ENCODE measurements around the gene ATP1A4. TPM values are rescaled to one million over a fixed set of nuclear protein-coding genes. Genes with fewer than 3 reads are reported as not detected.
A peak's percentile ranks its signal among the peaks of the same experiment; 100 is the strongest.

ATP1A4 gene
- total and polyA plus RNA-seq, 7 donors = 0.22 to 3.0 (median 0.27) TPM; not detected in 4

DNA sequence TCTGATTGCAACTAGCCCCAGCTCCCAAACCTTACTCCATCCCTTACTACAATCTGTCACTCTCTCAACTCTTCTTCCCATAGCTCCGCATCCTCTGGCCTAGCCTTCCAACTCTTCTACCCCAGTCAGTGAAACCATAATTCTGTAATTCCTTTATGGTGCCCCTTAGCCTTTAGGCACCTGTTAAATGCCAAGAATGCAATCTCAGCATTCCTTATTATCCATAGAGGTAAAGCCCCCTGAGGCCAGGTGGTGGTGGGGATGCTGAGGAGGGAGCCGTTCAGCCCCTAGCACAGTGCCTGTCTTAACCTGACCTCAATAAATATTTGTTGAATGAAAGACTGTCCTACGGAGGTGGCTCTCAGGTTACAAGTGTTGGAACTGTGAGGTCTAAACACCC is 21.8 kb upstream of the ATP1A4 start:
- Histone ChIP-seq H3K27me3 (no peaks in the 10 kb centered on the region), H3K4me3 (no peak overlapping the region), H3K27ac (peak overlapping the region; percentile 13 to 83 (median 68)), H3K9me3 (no peaks in the 10 kb centered on the region), H3K4me1 (peaks cover 0 to 53% (median 46%) of the 10 kb centered on the region in 4 donors), H3K36me3 (peaks cover 23 to 93% (median 43%) of the 10 kb centered on the region in 4 donors)
- DNase-seq = peak; percentile 39
- 75 to 77% methylated on average over 3 of the region's 3 CpGs for WGBS, 2 donors
- intact Hi-C loops (cut with DNase I) = no loop called here
- no peak for TF ChIP-seq POLR2AphosphoS5 (IDR thresholded peaks at IDR 0.05)
- TF ChIP-seq EP300 (IDR thresholded peaks at IDR 0.05) = no peak
- TF ChIP-seq POLR2A (IDR thresholded peaks at IDR 0.05) = no peak
- TF ChIP-seq, protein P1, sequence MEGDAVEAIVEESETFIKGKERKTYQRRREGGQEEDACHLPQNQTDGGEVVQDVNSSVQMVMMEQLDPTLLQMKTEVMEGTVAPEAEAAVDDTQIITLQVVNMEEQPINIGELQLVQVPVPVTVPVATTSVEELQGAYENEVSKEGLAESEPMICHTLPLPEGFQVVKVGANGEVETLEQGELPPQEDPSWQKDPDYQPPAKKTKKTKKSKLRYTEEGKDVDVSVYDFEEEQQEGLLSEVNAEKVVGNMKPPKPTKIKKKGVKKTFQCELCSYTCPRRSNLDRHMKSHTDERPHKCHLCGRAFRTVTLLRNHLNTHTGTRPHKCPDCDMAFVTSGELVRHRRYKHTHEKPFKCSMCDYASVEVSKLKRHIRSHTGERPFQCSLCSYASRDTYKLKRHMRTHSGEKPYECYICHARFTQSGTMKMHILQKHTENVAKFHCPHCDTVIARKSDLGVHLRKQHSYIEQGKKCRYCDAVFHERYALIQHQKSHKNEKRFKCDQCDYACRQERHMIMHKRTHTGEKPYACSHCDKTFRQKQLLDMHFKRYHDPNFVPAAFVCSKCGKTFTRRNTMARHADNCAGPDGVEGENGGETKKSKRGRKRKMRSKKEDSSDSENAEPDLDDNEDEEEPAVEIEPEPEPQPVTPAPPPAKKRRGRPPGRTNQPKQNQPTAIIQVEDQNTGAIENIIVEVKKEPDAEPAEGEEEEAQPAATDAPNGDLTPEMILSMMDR (IDR thresholded peaks at IDR 0.05) = no peak

DNA sequence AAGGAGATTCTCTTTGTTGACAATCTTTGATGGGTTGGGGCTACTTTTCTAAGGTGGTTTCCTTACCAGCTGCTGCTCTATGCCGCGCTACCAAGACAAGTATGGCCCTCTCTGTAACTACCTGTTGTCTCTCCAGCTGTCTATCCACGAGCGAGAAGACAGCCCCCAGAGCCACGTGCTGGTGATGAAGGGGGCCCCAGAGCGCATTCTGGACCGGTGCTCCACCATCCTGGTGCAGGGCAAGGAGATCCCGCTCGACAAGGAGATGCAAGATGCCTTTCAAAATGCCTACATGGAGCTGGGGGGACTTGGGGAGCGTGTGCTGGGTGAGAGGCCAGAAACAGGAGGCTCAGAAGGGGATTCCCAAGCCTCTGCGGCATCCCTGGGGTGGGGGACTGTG is 21.4 kb upstream of the ATP1A4 start:
- TF ChIP-seq, protein P1 (IDR thresholded peaks at IDR 0.05) = no peak
- TF ChIP-seq POLR2A (IDR thresholded peaks at IDR 0.05) (no peak), POLR2AphosphoS5 (IDR thresholded peaks at IDR 0.05) (no peak), EP300 (IDR thresholded peaks at IDR 0.05) (no peak)
- intact Hi-C loops (cut with DNase I) = no loop called here
- H3K27ac ChIP-seq = peak overlapping the region; percentile 62 to 83 (median 74)
- DNase-seq = peak; percentile 45
- H3K4me1 ChIP-seq = peaks cover 0 to 49% (median 42%) of the 10 kb centered on the region in 4 donors
- 87 to 89% methylated on average over 11 of the region's 11 CpGs for WGBS, 2 donors
- peaks cover 23 to 93% (median 44%) of the 10 kb centered on the region in 4 donors for H3K36me3 ChIP-seq
- H3K9me3 ChIP-seq = no peaks in the 10 kb centered on the region
- no peaks in the 10 kb centered on the region for H3K27me3 ChIP-seq
- H3K4me3 ChIP-seq = no peak overlapping the region

DNA sequence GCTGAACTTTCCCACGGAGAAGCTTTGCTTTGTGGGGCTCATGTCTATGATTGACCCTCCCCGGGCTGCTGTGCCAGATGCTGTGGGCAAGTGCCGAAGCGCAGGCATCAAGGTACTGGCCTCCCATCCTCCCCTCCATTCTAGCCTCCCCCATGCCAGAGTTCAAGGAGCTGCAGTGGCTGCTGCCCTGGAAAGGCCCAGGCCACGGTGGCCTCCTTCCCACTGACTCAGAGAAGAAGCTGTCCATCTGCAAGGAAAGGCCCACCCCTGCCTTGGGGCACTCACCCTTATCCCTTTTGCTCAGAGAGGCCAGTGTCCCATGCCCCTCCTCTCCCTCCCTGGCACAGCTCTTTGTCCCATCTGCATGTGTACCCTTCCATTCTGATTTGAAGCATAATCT is 20.9 kb upstream of the ATP1A4 start:
- intact Hi-C loops (cut with DNase I) = no loop called here
- H3K27ac ChIP-seq = peak overlapping the region; percentile 62 to 83 (median 74)
- peaks cover 23 to 93% (median 42%) of the 10 kb centered on the region in 4 donors for H3K36me3 ChIP-seq
- H3K4me3 ChIP-seq = no peak overlapping the region
- DNase-seq = no peak
- peaks cover 0 to 44% (median 37%) of the 10 kb centered on the region in 4 donors for H3K4me1 ChIP-seq
- H3K27me3 ChIP-seq = no peaks in the 10 kb centered on the region
- WGBS, 2 donors = 81 to 87% methylated on average over 5 of the region's 5 CpGs
- no peaks in the 10 kb centered on the region for H3K9me3 ChIP-seq
- TF ChIP-seq, protein P1 (IDR thresholded peaks at IDR 0.05) = no peak
- no peak for TF ChIP-seq POLR2AphosphoS5 (IDR thresholded peaks at IDR 0.05)
- no peak for TF ChIP-seq POLR2A (IDR thresholded peaks at IDR 0.05)
- no peak for TF ChIP-seq EP300 (IDR thresholded peaks at IDR 0.05)

DNA sequence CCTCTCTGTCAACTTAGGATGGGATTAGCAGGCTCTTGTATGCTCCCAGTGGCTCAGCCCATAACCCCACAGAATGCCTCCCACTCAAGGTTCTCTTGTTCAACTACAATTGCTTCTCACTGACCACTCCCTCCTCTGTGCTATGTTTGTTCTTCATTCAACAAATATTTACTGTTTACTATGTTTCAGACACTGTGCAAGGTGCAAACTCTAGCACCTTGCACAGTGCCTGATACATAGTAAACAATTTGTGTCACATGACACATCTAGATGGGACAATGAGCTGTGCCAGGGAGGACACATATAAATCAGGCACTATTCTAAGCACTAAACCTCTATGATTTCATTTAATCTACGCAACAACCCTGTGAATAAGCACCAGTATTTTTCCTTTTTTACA is 20.5 kb upstream of the ATP1A4 start:
- intact Hi-C loops (cut with DNase I) = no loop called here
- H3K27me3 ChIP-seq = no peaks in the 10 kb centered on the region
- DNase-seq = peak; percentile 12
- H3K9me3 ChIP-seq = no peaks in the 10 kb centered on the region
- H3K27ac ChIP-seq = peak overlapping the region; percentile 62 to 83 (median 74)
- H3K4me3 ChIP-seq = no peak overlapping the region
- TF ChIP-seq, protein P1 (IDR thresholded peaks at IDR 0.05) = no peak
- TF ChIP-seq POLR2AphosphoS5 (IDR thresholded peaks at IDR 0.05) = no peak
- TF ChIP-seq EP300 (IDR thresholded peaks at IDR 0.05) = no peak
- peaks cover 24 to 93% (median 43%) of the 10 kb centered on the region in 4 donors for H3K36me3 ChIP-seq
- 93% methylated on average over 1 of the region's 1 CpG for WGBS, 2 donors
- H3K4me1 ChIP-seq = peaks cover 0 to 40% (median 35%) of the 10 kb centered on the region in 4 donors

All from sigmoid colon (tissue), 7 donors.